T-helper 1 cell (primary cell): ENCODE measurements around the gene AZU1.
"Not testable (repeated sequence)": the region's sequence is repeated elsewhere in the genome, so short reads cannot be mapped to it uniquely, and the experiment has no call there.

Experiments
- DNase-seq, 5 donors: peaks; one replicate each; pipeline ENCODE4 v3.0.0-alpha.2; 2012 to 2020

The AZU1 gene

DNA sequence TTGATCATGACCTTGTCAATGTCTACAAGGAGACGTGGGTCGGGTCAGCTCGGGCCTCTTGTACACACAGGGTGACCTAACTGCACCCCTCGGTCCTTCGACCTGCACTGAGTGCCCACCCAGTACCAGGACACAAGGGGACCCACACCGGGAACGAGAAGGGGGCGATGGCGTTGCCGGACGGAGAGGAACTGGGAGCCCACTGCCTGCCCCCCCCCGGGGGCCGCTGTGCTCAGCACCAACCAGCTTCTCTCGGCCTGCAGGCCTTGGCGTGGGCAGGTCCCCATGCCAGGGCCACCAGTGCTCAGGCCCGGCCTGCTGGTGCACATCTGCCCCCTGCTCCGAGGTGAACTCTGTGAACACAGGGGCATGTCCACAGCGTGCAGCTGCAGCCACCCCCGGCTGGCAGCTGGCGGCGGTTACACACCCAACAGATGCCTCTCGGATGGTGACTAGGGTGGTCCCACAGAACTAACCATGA is 46.0 kb downstream of the AZU1 start:
- no peak for DNase-seq

DNA sequence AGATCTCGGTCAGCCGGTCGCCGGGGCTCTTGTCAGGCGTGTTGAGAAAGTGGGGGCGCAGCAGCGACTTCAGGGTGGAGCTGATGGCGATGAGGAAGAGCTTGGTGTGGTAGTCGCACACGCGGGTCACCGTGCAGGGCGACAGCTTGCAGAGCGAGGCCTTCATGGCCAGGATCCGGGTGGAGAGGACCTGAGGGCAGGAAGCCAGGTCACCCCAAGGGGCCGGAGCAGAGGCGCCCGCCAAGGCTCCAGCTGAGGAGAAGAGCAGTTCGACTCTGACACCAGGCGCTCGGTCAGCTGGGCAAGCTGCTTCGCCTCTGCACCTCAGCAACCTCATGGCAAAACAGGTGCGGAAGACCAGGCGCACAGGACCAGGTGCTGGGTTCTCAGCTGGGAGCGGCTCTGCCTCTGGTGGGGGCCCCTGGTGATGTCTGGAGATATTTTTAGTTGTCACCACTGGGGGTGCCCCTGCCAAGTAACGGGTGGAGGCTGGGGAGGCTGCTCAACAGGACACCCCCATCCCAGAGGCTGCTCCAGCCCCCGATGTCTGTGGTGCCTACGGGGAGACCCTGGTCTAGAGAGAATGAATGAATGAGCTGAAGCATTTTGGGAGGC is 47.7 kb downstream of the AZU1 start:
- no peak for DNase-seq

DNA sequence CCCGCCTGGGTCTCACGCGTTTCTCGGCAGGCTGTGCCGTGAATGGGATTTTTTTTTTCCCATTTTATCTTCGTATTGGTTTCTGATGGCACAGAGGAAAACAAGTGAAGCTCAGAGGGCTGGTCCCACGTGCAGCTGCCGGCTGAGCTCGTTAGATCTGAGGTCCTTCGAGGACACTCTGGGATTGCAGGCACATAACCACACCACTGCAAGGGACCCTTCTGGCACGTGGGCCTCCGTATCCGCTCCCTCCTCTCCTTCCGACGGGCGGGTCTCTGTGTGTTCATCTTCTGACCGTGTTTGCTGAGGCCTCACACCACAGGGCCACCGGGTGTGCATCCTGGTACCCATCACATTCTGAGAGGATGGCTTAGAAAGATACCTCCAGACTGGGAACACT is 48.5 kb downstream of the AZU1 start:
- no peak for DNase-seq

DNA sequence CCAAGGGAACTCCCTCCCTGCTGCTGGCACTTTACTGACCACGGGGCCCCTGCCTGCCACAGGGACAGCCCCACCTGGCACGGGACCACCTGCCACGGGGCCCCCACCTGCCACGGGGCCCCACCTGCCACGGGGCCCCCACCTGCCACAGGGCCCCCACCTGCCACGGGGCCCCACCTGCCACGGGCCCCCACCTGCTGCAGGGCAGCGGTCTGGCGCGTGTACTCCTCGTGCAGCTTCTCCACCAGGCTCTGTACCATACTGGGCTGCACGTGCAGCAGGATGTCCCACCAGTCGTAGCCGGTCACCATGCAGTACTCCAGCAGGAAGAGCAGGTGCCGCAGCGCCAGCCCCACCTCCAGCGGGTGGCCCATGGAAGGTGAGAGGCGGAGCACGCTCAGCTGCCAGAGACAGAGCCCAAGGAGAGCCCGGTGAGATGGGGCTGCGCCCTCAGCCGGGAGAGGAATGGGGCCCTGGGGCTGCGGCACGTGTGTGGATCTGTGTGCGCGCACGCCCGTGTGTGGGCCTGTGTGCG is 49.2 kb downstream of the AZU1 start:
- DNase-seq, result no peak

DNA sequence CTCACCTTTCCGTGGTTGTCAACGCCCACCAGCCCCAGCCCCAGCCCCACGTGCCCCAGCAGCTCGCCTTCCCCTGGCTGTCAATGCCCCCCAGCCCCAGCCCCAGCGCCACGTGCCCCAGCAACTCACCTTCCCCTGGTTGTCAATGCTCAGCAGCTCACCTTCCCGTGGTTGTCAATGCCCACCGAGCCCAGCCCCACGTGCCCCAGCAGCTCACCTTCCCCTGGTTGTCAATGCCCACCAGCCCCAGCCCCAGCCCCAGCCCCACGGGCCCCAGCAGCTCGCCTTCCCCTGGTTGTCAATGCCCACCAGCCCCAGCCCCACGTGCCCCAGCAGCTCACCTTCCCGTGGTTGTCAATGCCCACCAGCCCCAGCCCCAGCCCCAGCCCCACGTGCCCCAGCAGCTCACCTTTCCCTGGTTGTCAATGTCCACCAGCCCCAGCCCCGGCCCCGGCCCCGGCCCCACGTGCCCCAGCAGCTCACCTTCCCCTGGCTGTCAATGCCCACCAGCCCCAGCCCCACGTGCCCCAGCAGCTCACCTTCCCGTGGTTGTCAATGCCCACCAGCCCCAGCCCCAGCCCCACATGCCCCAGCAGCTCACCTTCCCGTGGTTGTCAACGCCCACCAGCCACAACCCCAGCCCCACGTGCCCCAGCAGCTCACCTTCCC is 50.5 kb downstream of the AZU1 start:
- DNase-seq, result not testable (repeated sequence)

DNA sequence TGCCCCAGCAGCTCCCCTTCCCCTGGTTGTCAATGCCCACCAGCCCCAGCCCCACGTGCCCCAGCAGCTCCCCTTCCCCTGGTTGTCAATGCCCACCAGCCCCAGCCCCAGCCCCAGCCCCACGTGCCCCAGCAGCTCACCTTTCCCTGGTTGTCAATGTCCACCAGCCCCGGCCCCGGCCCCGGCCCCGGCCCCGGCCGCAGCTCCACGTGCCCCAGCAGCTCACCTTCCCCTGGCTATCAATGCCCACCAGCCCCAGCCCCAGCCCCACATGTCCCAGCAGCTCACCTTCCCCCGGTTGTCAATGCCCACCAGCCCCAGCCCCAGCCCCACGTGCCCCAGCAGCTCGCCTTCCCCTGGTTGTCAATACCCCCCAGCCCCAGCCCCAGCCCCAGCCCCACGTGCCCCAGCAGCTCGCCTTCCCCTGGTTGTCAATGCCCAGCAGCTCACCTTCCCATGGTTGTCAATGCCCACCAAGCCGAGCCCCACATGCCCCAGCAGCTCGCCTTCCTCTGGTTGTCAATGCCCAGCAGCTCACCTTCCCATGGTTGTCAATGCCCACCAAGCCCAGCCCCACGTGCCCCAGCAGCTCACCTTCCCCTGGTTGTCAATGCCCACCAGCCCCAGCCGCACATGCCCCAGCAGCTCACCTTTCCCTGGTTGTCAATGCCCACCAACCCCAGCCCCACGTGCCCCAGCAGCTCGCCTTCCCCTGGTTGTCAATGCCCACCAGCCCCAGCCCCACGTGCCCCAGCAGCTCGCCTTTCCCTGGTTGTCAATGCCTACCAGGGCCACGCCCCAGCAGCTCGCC is 51.3 kb downstream of the AZU1 start:
- DNase-seq, result not testable (repeated sequence)

DNA sequence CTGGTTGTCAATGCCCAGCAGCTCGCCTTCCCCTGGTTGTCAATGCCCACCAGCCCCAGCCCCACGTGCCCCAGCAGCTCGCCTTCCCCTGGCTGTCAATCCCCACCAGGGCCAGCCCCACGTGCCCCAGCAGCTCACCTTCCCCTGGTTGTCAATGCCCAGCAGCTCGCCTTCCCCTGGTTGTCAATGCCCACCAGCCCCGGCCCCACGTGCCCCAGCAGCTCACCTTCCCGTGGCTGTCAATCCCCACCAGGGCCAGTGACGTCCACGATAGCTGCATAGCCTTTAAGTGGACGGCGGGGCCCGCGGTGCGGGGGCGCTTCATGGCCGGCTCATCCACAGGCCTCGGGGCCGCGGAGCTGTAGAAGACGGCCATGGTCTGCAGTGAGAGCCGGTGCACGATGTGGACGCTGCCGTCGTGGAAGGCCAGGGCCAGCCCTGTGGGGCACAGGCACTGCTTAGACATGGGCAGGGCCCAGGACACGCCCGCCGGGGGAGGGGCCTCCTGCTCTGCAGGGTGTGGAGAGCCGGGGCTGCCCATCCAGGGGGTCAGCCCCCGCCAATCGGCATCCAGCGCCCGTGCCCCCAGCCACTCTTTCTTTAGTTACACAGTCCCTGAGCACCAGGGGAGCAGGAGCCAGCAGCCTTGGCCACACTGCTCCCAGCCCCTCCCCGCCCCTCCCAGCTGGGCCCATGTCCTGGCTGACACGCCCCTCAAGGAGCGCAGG is 52.2 kb downstream of the AZU1 start:
- DNase-seq, result no peak
